Suppressor macrophage treated with lipopolysaccharide for 1 hour (primary cell): ENCODE data around the gene LLGL2.
"Not testable (repeated sequence)": the region's sequence is repeated elsewhere in the genome, so short reads cannot be mapped to it uniquely, and the experiment has no call there.

Experiments used
- DNase-seq, 3 donors: peaks; one replicate each; pipeline ENCODE4 v3.0.0-alpha.2; 2020 to 2022

Gene LLGL2

DNA sequence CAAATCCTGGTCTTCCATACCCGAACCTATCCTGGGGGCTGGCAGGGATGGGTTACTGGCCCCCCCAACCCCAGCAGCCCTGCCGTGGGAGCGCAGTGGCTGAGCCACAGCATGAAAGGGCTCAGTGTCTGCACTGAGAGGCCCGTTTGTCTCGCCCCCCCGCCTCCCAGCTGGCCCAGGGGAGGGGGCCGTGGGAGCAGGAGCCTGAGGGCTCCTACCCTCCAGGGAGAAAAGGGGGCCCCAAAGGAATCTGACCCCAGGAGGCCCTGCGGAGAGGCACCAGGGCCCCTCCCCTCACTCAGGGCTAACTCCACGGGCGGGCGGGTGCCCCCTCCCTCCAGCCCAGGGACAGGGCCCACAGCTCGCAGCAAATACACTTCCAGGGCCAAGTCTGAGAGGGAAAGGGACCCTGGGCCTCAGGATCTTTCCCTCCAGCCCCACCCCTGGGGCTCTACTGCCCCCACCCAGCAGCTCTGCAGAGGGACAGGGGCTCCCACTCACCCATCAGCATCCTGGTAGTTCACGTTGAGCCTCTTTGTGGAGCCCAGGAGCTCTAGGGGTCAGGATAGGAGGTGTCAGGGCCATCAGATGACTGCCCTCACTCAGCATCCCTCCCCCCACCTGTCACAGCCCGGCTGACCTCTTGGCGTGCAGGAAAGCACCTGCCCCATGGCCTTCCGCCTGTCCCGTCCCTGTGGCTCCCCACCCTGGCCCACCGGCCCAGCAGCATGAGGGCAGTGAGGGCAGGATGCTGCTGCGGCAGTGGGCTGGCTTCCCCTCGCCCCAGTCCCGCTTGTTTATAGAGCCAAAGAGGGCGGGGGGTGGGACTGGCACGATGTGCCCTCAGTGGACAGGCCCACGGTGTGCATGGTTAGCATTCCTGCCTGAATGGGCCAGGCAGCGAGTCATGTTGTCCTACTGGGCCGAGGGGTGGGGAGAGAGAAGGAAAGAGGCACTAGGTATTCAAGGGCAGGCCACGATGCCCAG lies 17.5 kb upstream of the LLGL2 start:
- DNase-seq, result no peak

DNA sequence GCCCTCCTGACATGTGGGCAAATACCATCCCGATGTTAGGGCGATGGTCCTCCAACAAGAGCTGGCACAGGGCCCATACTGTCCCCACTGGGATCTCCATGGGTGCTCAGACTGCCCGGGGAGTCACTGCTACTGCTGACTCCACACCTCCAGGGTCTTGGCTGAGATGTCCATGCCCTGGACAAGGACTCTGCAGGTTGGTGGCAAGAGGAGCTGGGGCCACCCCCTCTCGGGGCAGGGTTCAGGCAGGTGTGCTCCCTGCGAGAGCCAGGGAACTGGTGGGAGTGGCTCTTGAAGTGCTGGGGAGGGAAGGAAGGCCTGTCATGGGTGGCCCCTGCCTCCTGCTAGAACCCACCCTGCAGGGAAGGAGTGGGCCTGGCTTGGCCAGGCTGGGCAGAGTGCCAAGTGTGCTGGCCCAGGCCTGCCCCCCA lies 16.6 kb upstream of the LLGL2 start:
- no peak for DNase-seq

DNA sequence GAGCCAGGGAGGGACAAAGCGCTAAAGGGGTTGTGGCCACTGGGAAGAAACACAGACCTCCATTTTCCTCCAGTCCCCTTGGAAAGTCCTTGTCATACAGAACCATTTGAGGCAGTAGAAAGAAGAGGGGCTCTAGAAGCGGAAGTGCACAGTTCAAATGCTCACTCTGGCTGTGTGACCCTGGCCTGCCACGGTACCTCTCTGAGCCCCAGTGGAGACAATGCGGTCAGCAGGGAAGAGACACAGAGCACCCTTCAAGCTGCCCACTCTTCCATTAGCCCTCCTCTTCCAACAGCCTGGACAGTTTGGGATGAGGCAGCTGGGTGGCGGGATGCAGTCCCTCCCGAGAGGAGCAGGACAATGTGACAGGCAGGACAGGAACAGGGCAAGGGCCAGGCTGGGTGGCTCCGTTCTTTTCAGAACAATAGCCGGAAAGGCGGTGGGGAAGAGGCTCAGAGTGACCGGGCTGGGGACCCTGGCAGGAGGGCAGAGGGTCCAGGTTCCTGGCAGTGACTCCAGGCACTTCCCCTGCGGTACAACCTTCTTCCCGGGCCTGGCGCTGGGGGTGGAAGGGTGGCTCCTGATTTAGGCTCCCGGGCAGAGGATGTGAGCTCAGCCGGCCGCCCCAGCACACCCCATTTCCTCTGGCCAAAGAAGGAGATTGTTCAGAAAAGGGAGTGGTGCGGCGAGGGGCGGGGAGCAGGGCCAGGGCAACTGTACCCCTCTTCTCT lies 15.8 kb upstream of the LLGL2 start:
- DNase-seq, result no peak

DNA sequence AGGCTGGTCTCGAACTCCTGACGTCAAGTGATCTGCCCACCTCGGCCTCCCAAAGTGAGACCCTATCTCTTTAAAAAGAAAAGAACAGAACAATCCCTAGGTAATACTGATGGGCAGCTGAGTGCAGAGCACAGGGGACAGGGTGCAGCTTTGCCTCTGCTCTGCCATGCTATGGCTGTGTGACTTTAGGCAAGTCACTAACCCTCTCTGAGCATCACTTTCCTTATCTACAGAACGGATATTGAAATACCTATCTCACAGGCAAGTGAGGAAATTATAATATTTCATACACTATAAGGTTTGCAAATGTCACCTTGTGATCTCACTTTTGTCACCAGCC lies 14.3 kb upstream of the LLGL2 start:
- no peak for DNase-seq

DNA sequence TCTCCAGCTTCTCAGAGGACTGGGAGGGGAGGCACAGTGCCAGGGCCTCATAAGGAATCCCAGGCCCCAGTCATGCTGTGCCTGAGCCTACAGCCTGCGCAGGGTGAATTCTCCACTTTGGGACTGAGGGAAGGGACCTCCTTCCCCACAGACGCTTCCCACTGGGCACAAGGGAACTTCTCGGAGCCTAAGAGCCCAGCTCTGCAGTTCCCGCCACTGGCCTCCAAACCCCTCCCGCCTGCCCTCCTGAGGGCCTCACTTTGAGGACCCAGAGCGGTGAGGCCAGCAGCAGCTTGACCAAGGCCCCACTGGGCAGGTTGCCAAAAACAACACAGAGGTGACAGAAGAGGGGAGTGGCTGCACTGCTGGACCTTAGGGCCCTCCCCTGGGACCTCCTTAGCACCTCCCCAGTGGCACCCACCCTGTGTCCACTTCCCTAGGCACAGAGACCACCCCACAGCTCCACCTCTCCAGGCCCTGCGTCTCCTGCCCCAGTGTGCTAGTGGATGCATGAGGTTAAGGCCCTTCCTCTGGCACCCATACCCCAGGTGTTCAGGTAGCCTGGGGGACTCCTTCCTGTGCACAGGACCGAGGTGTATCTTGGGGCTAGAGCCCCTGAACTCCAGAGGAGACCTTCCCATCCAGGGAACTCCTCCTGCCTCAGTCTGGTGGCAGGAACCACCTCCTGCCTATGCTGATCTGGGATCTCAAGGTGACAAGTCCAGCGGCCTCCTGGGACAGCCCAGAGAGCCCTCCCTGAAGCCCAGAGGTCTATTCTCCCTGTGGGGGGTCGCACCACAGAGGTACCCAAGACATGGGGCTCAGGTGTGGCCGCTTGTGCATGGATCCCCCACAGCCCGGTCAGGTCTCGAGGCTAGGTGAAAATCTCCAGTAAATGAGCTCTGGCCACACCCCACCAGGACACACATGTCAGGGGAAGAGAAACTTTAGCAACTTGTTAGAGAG lies 13.6 kb upstream of the LLGL2 start:
- no peak for DNase-seq

DNA sequence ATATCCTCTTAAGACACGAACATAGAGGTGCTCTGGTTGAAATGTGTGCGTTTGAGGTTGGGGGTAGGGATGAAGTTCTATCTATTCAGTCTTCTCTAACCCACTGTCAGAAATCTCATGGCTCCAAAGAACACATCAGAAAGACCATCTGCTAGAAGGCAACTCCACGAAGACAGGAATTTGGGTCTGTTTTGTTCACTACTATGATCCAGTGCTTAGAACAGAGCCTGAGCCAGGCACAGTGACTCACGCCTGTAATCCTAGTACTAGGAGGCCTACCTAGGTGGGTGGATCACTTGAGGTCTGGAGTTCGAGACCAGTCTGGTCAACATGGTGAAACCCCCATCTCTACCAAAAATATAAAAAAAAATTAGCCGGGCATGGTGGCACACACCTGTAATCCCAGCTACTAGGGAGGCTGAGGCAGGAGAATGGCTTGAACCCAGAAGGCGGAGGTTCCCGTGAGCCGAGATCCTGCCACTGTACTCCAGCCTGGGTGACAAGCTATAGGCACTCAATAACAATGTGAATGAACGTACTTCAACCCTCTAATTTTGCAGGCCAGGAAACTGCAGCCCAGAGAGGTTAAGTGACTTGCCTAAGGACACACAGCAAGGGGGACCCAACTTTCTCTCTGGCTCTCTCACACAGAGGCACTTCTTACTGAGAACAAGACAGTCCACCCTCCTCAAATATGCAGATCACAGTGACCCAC lies 12.4 kb upstream of the LLGL2 start:
- no peak for DNase-seq

DNA sequence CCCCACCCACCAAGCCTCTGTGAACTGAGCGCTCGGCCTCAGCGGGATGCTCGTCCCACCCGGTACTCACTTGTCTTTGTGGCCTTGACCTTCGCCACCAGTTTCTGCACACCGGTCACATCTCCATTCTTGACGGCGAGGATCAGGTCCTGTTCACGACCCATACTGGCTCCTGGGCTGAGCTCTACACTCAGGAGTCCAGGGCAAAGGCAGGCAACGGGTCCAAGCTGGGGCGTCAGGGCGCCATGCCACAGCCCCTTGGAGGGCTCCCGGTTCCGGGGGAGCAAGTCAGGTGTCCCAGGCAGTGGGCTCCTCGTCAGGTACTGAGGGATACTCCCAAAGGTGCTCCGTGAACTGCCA lies 11.9 kb upstream of the LLGL2 start:
- no peak for DNase-seq

DNA sequence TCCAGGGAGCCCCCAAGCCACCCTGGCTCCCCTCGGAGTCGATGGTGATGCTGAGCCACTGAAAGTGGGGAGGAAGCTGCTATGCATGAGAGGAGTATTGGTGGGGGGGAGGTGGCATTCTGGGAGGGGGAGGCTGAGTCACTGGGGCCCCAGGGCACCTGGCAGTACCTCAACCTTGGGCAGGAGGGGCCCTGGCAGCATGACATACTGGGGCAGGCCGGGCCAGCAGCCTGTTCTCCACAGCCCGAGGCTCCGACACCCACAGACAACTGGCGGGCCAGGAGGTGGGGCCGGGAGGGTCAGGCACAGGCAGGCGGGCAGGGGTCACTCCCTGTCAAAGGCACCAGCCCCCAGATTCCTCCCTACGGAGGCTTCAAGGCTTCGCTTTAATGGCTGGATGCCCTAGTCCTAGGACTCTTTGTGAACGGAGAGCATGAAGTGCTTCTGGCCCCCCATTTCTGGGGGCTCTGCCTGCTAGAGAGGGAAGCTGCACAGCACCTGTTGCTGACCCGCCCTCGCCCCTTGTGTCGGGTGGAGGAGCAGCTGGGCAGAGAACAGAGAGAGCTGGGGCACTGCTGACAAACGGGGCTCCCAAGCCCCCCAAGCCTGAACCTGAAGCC lies 11.1 kb upstream of the LLGL2 start:
- no peak for DNase-seq

DNA sequence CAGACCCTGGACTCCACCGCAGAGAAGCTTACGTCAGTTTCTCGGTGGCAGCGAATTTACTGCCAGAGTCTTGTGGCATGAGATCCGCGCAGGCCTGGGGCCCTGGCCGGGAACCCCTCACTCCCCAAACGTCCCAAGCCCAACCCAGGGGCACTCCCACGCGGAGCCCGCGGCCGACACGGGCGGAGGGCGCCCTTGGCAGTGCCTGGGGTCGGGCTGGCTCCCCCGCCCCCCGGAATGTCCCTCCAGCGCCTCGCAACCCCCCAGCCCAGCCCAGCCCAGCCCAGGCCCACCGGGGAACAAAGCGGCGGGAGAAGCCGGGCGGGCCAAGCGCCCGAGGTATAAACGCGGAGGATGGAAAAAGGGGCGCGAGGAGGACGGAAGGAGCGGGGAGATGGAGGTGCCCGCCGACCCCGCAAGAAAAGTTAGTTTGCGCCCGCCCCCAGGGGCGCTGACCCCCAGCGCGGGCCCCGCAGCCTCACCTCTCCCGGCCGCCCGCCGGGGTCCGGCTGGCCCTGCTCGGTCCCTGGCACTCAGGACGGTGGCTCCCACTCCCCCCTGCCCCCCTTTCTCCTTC lies 10.5 kb upstream of the LLGL2 start:
- peak in 1 of 3 donors; percentile 13 for DNase-seq

DNA sequence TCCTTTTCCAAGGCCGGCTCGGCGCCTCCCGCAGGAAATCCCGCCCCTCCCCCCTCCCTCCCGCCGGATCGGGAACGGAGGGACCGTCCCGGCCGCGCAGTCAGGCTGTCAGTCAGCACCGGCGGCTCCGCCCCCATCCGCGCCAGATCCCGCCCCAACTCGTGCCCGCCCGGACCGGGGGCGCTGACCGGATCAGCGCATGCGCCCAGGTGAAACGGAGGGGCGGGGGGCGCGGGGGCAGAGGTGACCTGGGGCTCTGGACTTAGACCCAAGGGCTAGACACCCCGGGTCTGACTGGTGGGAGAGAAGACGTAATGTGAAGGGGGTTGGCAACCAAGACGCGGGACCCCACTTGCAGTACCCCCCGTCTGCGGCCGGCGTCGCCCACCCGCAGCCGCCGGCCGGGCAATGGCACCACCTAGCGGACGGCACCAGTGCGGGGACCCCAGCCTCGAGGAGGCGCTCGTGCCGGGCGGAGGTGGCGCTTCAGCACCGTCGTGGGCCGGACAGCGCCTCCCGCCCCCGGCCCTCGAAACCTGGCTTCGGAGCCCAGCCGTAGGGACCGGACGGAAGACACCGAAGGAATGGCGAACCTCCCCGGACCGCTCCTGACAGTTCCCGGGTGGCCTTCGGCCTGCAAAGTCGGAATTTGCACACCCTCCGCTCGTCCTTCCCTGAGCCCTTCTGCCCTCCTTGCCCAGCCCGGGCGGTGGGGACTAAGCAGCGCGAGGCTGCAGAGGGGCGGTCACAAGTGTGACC lies 9.8 kb upstream of the LLGL2 start, which contains the start of gene CASKIN2:
Gene CASKIN2, minus strand, starts transcription at position 42 of the 759 bp plus-strand sequence. CDS start 1,733 bp downstream, outside the sequence.
- DNase-seq, result peak; percentile 71 to 91 (median 76)

DNA sequence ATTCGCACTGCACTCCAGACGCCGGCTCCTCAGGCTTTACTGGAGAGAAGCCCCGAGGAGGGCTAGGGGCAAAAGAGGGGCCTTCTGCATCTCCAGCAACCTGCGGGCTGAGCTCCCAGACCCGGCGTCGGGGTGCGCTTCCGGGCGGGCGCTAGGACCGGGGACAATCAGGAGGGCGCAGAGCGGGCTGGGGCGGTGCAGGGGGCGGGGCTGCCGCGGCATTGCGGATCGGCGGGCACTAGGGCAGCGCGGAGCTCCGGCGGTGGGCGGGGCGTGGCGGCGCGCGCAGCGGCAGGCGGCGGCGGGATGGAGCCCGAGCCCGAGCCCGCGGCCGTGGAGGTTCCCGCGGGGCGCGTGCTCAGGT lies 9.3 kb upstream of the LLGL2 start, which contains the start of gene TSEN54:
Gene TSEN54, plus strand, starts transcription at position 274 of the 364 bp plus-strand sequence. Its CDS starts 33 bp downstream, at position 307.
- peak; percentile 89 to 97 (median 94) for DNase-seq

DNA sequence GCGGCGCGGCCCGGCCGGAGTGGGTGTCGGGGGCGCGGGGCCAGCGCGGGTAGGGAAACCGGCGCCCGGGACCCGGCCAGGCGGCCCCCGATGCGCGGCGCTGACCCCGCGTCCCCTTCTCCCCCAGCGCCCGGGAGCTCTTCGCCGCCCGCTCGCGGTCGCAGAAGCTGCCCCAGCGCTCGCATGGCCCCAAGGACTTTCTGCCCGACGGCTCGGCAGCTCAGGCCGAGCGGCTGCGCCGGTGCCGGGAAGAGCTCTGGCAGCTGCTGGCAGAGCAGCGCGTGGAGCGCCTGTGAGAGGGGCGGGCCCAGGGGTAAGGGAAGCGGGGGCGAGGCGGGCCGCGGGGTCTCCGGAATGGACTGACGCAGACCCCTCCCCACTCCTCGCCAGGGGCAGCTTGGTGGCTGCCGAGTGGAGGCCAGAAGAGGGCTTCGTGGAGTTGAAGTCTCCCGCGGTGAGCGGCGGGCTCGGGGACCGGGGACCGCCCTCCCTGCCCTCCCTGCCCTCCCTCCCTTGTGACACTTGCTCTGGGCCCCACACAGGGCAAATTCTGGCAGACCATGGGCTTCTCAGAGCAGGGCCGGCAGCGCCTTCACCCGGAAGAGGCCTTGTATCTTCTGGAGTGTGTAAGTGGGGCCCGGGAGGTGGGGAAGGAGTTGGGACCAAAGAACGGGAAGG lies 8.7 kb upstream of the LLGL2 start:
- peak; percentile 28 to 52 (median 32) for DNase-seq

DNA sequence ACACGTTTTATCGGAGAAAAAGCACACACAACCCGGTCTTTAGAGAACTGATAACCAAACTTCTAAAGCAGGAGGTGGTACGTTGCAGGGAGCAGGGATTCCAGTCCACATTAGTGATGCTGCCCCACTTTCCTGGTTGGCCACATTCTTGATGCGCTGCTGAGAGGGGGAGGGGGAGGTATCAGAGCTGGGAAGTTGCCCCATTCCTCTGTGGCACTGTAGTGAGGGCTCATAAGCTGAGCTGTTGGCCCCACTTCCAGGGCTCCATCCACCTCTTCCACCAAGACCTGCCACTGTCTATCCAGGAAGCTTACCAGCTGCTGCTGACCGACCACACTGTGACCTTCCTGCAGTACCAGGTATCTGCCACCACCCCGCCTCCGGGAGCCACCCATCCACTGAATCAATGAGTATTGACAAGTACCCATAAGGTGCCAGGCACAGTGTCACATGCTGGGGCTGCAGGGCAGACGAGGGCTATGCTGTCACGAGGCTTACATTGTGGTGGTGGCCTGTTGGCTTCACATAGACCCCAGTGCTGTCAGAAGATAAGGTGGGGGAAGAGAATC lies 8.1 kb upstream of the LLGL2 start:
- DNase-seq, result peak in 1 of 3 donors; percentile 13

DNA sequence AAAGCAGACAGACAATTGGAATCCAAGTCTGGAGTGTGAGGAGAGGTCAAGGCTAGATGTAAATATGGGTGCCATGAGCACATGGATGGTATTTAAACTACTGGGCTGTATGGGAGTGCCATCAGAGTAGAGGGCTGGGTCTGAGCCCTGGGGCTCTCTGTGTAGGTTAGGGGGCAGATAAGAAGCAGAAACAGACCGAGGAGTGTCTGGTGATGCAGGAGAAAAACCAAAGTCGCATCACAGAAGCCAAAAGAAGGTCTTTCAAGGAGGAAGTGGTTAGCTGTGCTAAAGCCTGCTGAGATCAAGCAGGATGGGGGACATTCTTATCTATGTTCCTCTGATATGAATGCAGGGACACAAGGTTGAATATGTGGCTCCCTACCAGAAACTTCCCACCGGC lies 7.3 kb upstream of the LLGL2 start:
- no peak for DNase-seq

DNA sequence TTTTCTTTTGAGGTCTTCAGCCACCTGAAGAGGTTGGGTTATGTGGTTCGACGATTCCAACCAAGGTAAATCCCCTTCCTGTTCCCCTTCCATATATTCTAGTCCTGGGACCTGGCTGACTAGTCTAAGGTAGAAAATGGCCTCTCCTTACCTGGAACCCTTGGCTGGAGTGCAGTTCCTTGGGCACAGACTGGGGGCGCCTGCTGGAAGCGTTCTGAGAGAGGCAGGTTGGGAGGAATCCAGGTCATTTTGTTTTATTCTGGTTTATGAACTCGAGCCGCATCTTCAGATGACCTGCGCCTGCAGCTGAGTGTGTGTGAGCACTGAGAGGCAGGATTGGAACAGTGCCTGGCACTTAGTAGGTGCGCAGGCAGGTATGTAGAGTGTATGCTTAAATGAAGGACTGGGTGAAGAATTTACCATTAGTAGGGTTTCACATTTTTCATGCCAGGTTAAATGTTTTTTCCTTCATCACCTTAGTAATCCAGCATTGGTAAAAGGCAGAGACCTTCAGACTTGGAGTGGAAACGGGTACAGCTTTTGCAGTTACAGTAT lies 6.4 kb upstream of the LLGL2 start:
- DNase-seq, result no peak

DNA sequence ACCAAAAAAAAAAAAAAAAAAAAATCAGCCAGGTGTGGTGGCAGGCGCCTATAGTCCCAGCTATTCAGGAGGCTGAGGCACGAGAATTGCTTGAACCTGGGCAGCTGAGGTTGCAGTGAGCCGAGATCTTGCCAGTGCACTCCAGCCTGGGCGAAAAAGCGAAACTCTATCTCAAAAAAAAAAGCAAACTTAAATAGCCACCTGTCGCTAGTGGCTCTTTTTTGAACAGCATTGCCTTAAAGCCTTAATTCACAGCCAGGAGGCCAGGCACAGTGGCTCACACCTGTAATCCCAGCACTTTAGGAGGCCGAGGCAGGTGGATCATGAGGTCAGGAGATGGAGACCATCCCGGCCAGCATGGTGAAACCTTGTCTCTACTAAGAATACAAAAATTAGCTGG lies 5.1 kb upstream of the LLGL2 start:
- DNase-seq, result not testable (repeated sequence)

DNA sequence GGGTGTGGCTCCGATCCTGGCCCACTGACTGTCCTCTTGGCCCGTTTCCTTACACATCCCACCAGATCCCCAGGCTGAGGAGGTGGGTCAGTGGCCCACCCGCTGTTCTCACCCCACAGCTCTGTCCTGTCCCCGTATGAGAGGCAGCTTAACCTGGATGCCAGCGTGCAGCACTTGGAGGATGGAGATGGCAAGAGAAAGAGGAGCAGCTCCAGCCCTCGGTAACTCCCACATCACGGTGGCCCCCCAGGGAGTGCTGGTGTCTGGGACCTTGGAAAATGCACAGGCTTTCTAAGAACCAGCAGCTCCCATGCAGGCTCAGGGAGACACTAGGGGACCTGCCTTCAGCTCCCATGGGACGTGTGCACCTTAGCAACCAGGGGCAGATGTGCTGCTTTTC lies 4.2 kb upstream of the LLGL2 start:
- no peak for DNase-seq

DNA sequence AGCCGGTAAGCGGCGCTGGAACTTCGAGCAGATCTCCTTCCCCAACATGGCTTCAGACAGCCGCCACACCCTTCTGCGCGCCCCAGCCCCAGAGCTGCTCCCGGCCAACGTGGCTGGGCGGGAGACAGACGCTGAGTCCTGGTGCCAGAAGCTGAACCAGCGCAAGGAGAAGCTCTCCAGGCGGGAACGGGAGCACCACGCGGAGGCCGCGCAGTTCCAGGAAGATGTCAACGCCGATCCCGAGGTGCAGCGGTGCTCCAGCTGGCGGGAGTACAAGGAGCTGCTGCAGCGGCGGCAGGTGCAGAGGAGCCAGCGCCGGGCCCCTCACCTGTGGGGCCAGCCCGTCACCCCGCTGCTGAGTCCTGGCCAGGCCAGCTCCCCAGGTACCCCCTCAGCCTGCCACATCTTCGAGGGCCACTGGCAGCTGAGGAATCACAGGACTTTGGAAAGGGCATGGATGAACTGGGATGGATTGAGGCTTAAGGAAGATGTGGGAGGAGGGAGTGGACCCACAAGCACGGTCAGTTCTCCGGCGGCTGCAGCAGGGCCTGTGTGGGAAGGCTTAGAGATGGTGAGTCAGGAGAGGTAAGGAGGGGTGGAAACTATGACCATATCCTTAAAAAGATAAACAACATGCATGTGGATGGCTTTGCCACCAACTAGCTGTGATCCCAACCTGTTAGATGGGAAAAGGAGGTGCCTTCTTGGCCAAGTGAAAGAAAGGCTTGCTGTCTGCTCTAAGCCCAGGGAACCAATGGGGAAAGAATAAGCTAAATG lies 3.4 kb upstream of the LLGL2 start:
- peak in 1 of 3 donors; percentile 13 for DNase-seq
